Sigmoid colon (tissue), 7 donors: ENCODE measurements around the gene SIRPB2. TPM values are rescaled to one million over a fixed set of nuclear protein-coding genes. Genes with fewer than 3 reads are reported as not detected.
A peak's percentile ranks its signal among the peaks of the same experiment; 100 is the strongest.

Experiments
- DNase-seq: peaks from one replicate; pipeline ENCODE4 v3.0.0-alpha.2; 2019
- H3K27ac ChIP-seq, 4 donors: fragments of 200-600 bp; sonication (generic); one replicate each; pipeline ENCODE4 v1.5.1; 2016 to 2019; ENCODE audit warnings: mild to moderate bottlenecking in 1 of 4
- H3K27me3 ChIP-seq, 3 donors: fragments of 200-600 bp; sonication (generic); one replicate each; pipeline ENCODE4 v1.5.1; 2019; ENCODE audit warnings: mild to moderate bottlenecking in 1 of 3
- H3K36me3 ChIP-seq, 4 donors: fragments of 200-600 bp; sonication (generic); one replicate each; pipeline ENCODE4 v1.5.1; 2016 to 2019
- H3K4me1 ChIP-seq, 4 donors: fragments of 200-600 bp; sonication (generic); one replicate each; pipeline ENCODE4 v1.5.1; 2017 to 2019
- H3K4me3 ChIP-seq, 4 donors: fragments of 200-600 bp; sonication (generic); one replicate each; pipeline ENCODE4 v1.5.1; 2017 to 2019; ENCODE audit warnings: mild to moderate bottlenecking in 2 of 4, moderate library complexity in 1 of 4
- H3K9me3 ChIP-seq, 4 donors: fragments of 200-600 bp in 3 of 4; sonication (generic) in 3 of 4; one replicate each; pipeline versions ENCODE4 v1.5.1 to v1.6.1; 2013 to 2019
- CTCF ChIP-seq, 4 experiments: fragments of 450-650 bp in 3 of 4; fragments of 200-600 bp in 1 of 4; IDR thresholded peaks; one replicate each; pipeline ENCODE4 v1.5.1; 2016 to 2019; ENCODE audit warnings: antibody characterized with exemption in 4 of 4, mild to moderate bottlenecking in 3 of 4, moderate library complexity in 2 of 4
- EP300 ChIP-seq, 4 donors: sonication (generic); formaldehyde crosslinking; IDR thresholded peaks; one replicate each; pipeline ENCODE4 v1.6.1; 2017; ENCODE audit warnings: antibody characterized with exemption in 4 of 4
- POLR2A ChIP-seq, 2 donors: fragments of 450-650 bp; IDR thresholded peaks; one replicate each; pipeline ENCODE4 v1.6.1; 2016; ENCODE audit warnings: antibody characterized with exemption in 2 of 2, mild to moderate bottlenecking in 2 of 2, moderate library complexity in 2 of 2
- POLR2AphosphoS5 ChIP-seq, 4 donors: sonication (generic); formaldehyde crosslinking; IDR thresholded peaks; one replicate each; pipeline ENCODE4 v1.6.1; 2017; ENCODE audit warnings: antibody characterized with exemption in 4 of 4
- WGBS, 2 donors: extraction: QIAGEN DNeasy Blood & Tissue Kit; methylation state at CpG; one replicate each; pipeline ENCODE4 v1.1.7; 2013; 5-methylcytosine and 5-hydroxymethylcytosine counted together
- intact Hi-C: fragments of 100-400 bp; cut with DNase I; formaldehyde crosslinking; loops from one replicate; pipeline ENCODE4 v1.15.1; 2023
- polyA plus RNA-seq, 3 donors: library from polyadenylated mRNA; stranded (reverse); fragments of 200-250 nt; gene quantifications; one replicate each; pipeline ENCODE4 v1.2.3, GENCODE V29; 2013
- total RNA-seq, 4 donors: library from RNA; depleted of rRNA; stranded (reverse); fragments of >200 nt; gene quantifications; one replicate each; pipeline ENCODE4 v1.1.0, GENCODE V29; 2016
- donor health status: healthy with polysubstance abuse.
- donor health status: Bipolar disorder and iron deficiency.
- donor health status: healthy.

Gene SIRPB2
- total and polyA plus RNA-seq, 7 donors: 1.2 to 10.2 (median 6.6) TPM

GRCh38 chr20:1469306-1469905, 21.8 kb downstream of the SIRPB2 start:
- WGBS, 2 donors: 48 to 73% methylated on average over 9 of the region's 9 CpGs
- intact Hi-C loops: loop anchor here (5.0 kb wide), 2 partner anchors 927 to 1003 kb away; partner anchors contain the start of genes CSNK2A1 and SNRPB
- no peak overlapping the region for H3K4me3 ChIP-seq
- peak overlapping the region in 3 of 4 donors; percentile 17 to 66 (median 38) for H3K27ac ChIP-seq
- no peaks in the 10 kb centered on the region for H3K27me3 ChIP-seq
- H3K9me3 ChIP-seq: no peaks in the 10 kb centered on the region
- TF ChIP-seq POLR2A (IDR thresholded peaks at IDR 0.05): no peak
- no peak for TF ChIP-seq EP300 (IDR thresholded peaks at IDR 0.05)
- no peak for TF ChIP-seq POLR2AphosphoS5 (IDR thresholded peaks at IDR 0.05)
- TF ChIP-seq CTCF (IDR thresholded peaks at IDR 0.05): no peak
- H3K4me1 ChIP-seq: peaks cover 0 to 35% (median 32%) of the 10 kb centered on the region in 4 donors
- no peak for DNase-seq
- H3K36me3 ChIP-seq: no peaks in the 10 kb centered on the region

GRCh38 chr20:1468117-1468624, 23.0 kb downstream of the SIRPB2 start:
- peak overlapping the region in 1 of 4 donors; percentile 32 for H3K27ac ChIP-seq
- no peaks in the 10 kb centered on the region for H3K9me3 ChIP-seq
- TF ChIP-seq POLR2AphosphoS5 (IDR thresholded peaks at IDR 0.05): no peak
- TF ChIP-seq CTCF (IDR thresholded peaks at IDR 0.05): no peak
- no peak for TF ChIP-seq EP300 (IDR thresholded peaks at IDR 0.05)
- no peak for TF ChIP-seq POLR2A (IDR thresholded peaks at IDR 0.05)
- DNase-seq: no peak
- WGBS, 2 donors: 54 to 67% methylated on average over 7 of the region's 7 CpGs
- H3K4me3 ChIP-seq: no peak overlapping the region
- H3K36me3 ChIP-seq: peaks cover 0 to 11% (median 0%) of the 10 kb centered on the region in 4 donors
- peaks cover 0 to 45% (median 35%) of the 10 kb centered on the region in 4 donors for H3K4me1 ChIP-seq
- intact Hi-C loops: loop anchor here (5.0 kb wide), 2 partner anchors 926 to 1004 kb away; partner anchors contain the start of genes CSNK2A1 and SNRPB
- no peaks in the 10 kb centered on the region for H3K27me3 ChIP-seq

GRCh38 chr20:1467355-1468116, 23.7 kb downstream of the SIRPB2 start:
- H3K4me3 ChIP-seq: peak overlapping the region in 3 of 4 donors; percentile 77 to 97 (median 93)
- intact Hi-C loops: loop anchor here (2.0 to 5.0 kb wide), 5 partner anchors 75 to 1005 kb away; partner anchors contain the start of genes CSNK2A1, FKBP1A, PSMF1 and SNRPB

GRCh38 chr20:1467082-1467354, 24.2 kb downstream of the SIRPB2 start:
- H3K36me3 ChIP-seq: peaks cover 0 to 22% (median 0%) of the 10 kb centered on the region in 4 donors
- H3K4me1 ChIP-seq: peaks cover 0 to 45% (median 35%) of the 10 kb centered on the region in 4 donors
- H3K27ac ChIP-seq: peak overlapping the region; percentile 84 to 89 (median 87)
- no peak for DNase-seq
- no peaks in the 10 kb centered on the region for H3K9me3 ChIP-seq
- intact Hi-C loops: loop anchor here (2.0 to 5.0 kb wide), 5 partner anchors 74 to 1005 kb away; partner anchors contain the start of genes CSNK2A1, FKBP1A, PSMF1 and SNRPB
- TF ChIP-seq POLR2A (IDR thresholded peaks at IDR 0.05) (no peak), CTCF (IDR thresholded peaks at IDR 0.05) (no peak), EP300 (IDR thresholded peaks at IDR 0.05) (no peak), POLR2AphosphoS5 (IDR thresholded peaks at IDR 0.05) (no peak)
- peak overlapping the region; percentile 77 to 97 (median 92) for H3K4me3 ChIP-seq
- no peaks in the 10 kb centered on the region for H3K27me3 ChIP-seq
- WGBS, 2 donors: 2 to 4% methylated on average over 7 of the region's 7 CpGs

More at GRCh38 chr20:1467355-1468116, 23.7 kb downstream of the SIRPB2 start:
- TF ChIP-seq EP300 (IDR thresholded peaks at IDR 0.05) (no peak), POLR2A (IDR thresholded peaks at IDR 0.05) (no peak), POLR2AphosphoS5 (IDR thresholded peaks at IDR 0.05) (peak in 1 of 4 donors; percentile 10), CTCF (IDR thresholded peaks at IDR 0.05) (no peak)
- Histone ChIP-seq H3K4me1 (peaks cover 0 to 45% (median 35%) of the 10 kb centered on the region in 4 donors), H3K36me3 (peaks cover 0 to 17% (median 0%) of the 10 kb centered on the region in 4 donors), H3K27ac (peak overlapping the region; percentile 84 to 89 (median 87)), H3K9me3 (no peaks in the 10 kb centered on the region), H3K27me3 (no peaks in the 10 kb centered on the region)
- no peak for DNase-seq
- WGBS, 2 donors: 10 to 23% methylated on average over 22 of the region's 22 CpGs
